ENCODE results near the gene ACOX3. TPM values are rescaled to one million over a fixed set of nuclear protein-coding genes. Genes with fewer than 3 reads are reported as not detected.
"Not testable (repeated sequence)": the region's sequence is repeated elsewhere in the genome, so short reads cannot be mapped to it uniquely, and the experiment has no call there.

Gene ACOX3
- 20.0 and 21.4 TPM in 2 replicates for total RNA-seq (2014; rRNA removed; shearing (Covaris generic))

GRCh38 chr4:8440492-8441311 is at the start of gene ACOX3, which contains the start of gene TRMT44:
ACOX3 (minus strand) TSS chr4:8440723; CDS start chr4:8416521, 24,202 bp downstream.
TRMT44 (plus strand) TSS chr4:8440777; CDS start chr4:8440823, 46 bp downstream.
- DNase-seq: peak; percentile 89 to 95
- no peaks in the 10 kb centered on the region for H3K9me3 ChIP-seq (replicated peaks)
- H3K4me3 ChIP-seq: peak within 1 kb of the TSS; percentile 86
- peak within 1 kb of the TSS; percentile 67 for H3K27ac ChIP-seq
- peaks cover 5% of the 10 kb centered on the region; the same call in 1 of the 2 replicates for H3K4me1 ChIP-seq
- H3K36me3 ChIP-seq: no peaks in the 10 kb centered on the region
- no peaks in the 10 kb centered on the region for H3K27me3 ChIP-seq

- Histone ChIP-seq H3K36me3 (no peaks in the 10 kb centered on the region), H3K9me3 (replicated peaks) (no peaks in the 10 kb centered on the region; the same call in 1 of the 2 replicates), H3K4me1 (no peaks in the 10 kb centered on the region), H3K27me3 (no peaks in the 10 kb centered on the region), H3K27ac (no peak overlapping the region), H3K4me3 (no peak overlapping the region)
- no peak for DNase-seq
Measured at GRCh38 chr4:8488791-8489369, 48.4 kb upstream of the ACOX3 start.

- not testable (repeated sequence) for H3K4me1 ChIP-seq; H3K9me3 ChIP-seq (replicated peaks); H3K27ac ChIP-seq; H3K27me3 ChIP-seq; H3K4me3 ChIP-seq; H3K36me3 ChIP-seq; DNase-seq
Measured at GRCh38 chr4:8486643-8487042, 46.1 kb upstream of the ACOX3 start.

GRCh38 chr4:8480221-8480620 is 39.7 kb upstream of the ACOX3 start:
- Histone ChIP-seq H3K9me3 (replicated peaks) (no peaks in the 10 kb centered on the region), H3K4me1 (no peaks in the 10 kb centered on the region), H3K27me3 (no peaks in the 10 kb centered on the region), H3K27ac (no peak overlapping the region), H3K36me3 (peaks cover 5% of the 10 kb centered on the region; the same call in 1 of the 2 replicates), H3K4me3 (no peak overlapping the region)
- DNase-seq: no peak

GRCh38 chr4:8478801-8479744 is 38.5 kb upstream of the ACOX3 start:
- Histone ChIP-seq H3K36me3 (peaks cover 5% of the 10 kb centered on the region; the same call in 1 of the 2 replicates), H3K27me3 (no peaks in the 10 kb centered on the region), H3K9me3 (replicated peaks) (no peaks in the 10 kb centered on the region), H3K27ac (no peak overlapping the region), H3K4me3 (no peak overlapping the region), H3K4me1 (no peaks in the 10 kb centered on the region)
- DNase-seq: no peak

GRCh38 chr4:8478371-8478770 is 37.8 kb upstream of the ACOX3 start:
- Histone ChIP-seq H3K9me3 (replicated peaks) (no peaks in the 10 kb centered on the region), H3K4me1 (peaks cover 4% of the 10 kb centered on the region; the same call in 1 of the 2 replicates), H3K4me3 (no peak overlapping the region), H3K27ac (no peak overlapping the region), H3K36me3 (peaks cover 5% of the 10 kb centered on the region; the same call in 1 of the 2 replicates), H3K27me3 (no peaks in the 10 kb centered on the region)
- DNase-seq: no peak

GRCh38 chr4:8477676-8478075 is 37.2 kb upstream of the ACOX3 start:
- no peak for DNase-seq
- Histone ChIP-seq H3K27ac (no peak overlapping the region), H3K9me3 (replicated peaks) (no peaks in the 10 kb centered on the region), H3K36me3 (peaks cover 5% of the 10 kb centered on the region; the same call in 1 of the 2 replicates), H3K27me3 (no peaks in the 10 kb centered on the region), H3K4me1 (peaks cover 11% of the 10 kb centered on the region), H3K4me3 (no peak overlapping the region)

GRCh38 chr4:8477095-8477635 is 36.6 kb upstream of the ACOX3 start:
- H3K27ac ChIP-seq: no peak overlapping the region
- no peaks in the 10 kb centered on the region for H3K9me3 ChIP-seq (replicated peaks)
- DNase-seq: no peak
- peaks cover 5% of the 10 kb centered on the region; the same call in 1 of the 2 replicates for H3K36me3 ChIP-seq
- H3K4me1 ChIP-seq: peaks cover 16% of the 10 kb centered on the region
- no peak overlapping the region for H3K4me3 ChIP-seq
- no peaks in the 10 kb centered on the region for H3K27me3 ChIP-seq

GRCh38 chr4:8475751-8476575 is 35.4 kb upstream of the ACOX3 start:
- Histone ChIP-seq H3K27ac (no peak overlapping the region), H3K27me3 (no peaks in the 10 kb centered on the region), H3K36me3 (peaks cover 5% of the 10 kb centered on the region; the same call in 1 of the 2 replicates), H3K9me3 (replicated peaks) (no peaks in the 10 kb centered on the region), H3K4me3 (no peak overlapping the region), H3K4me1 (peaks cover 18% of the 10 kb centered on the region)
- no peak for DNase-seq

GRCh38 chr4:8474856-8475255 is 34.3 kb upstream of the ACOX3 start:
- DNase-seq: no peak
- Histone ChIP-seq H3K9me3 (replicated peaks) (no peaks in the 10 kb centered on the region), H3K4me3 (no peak overlapping the region), H3K27ac (no peak overlapping the region), H3K4me1 (peaks cover 18% of the 10 kb centered on the region), H3K36me3 (peaks cover 5% of the 10 kb centered on the region; the same call in 1 of the 2 replicates), H3K27me3 (no peaks in the 10 kb centered on the region)

- peaks cover 20% of the 10 kb centered on the region for H3K4me1 ChIP-seq
- no peak for DNase-seq
- no peaks in the 10 kb centered on the region for H3K27me3 ChIP-seq
- H3K4me3 ChIP-seq: no peak overlapping the region
- peaks cover 8% of the 10 kb centered on the region for H3K36me3 ChIP-seq
- no peak overlapping the region for H3K27ac ChIP-seq
- H3K9me3 ChIP-seq (replicated peaks): no peaks in the 10 kb centered on the region
Measured at GRCh38 chr4:8473920-8474590, 33.5 kb upstream of the ACOX3 start.

- no peak for DNase-seq
- Histone ChIP-seq H3K36me3 (peaks cover 13% of the 10 kb centered on the region), H3K4me3 (no peak overlapping the region), H3K9me3 (replicated peaks) (no peaks in the 10 kb centered on the region), H3K4me1 (peaks cover 22% of the 10 kb centered on the region), H3K27ac (peak overlapping the region; percentile 16; the same call in 1 of the 2 replicates), H3K27me3 (no peaks in the 10 kb centered on the region)
Measured at GRCh38 chr4:8473198-8473919, 32.8 kb upstream of the ACOX3 start.

Measured in SJCRH30 (cell line).